MCF 10A (cell line): ENCODE results near the gene ZSCAN10. TPM values are rescaled to one million over a fixed set of nuclear protein-coding genes. Genes with fewer than 3 reads are reported as not detected.

ENCODE experiments used
- BruUV-seq: library from RNA; stranded (reverse); fragments of 400-500 nt; replicated peaks from 2 replicates; lab custom pipeline; 2021; lab: Mats Ljungman, UMichigan
- CTCF ChIA-PET: fragments of 300-600 bp; sonication (Branson Sonifier 250); formaldehyde crosslinking; extraction: SDS; loops from one replicate; lab custom pipeline; 2021; ENCODE audit warnings: antibody characterized with exemption, inconsistent platforms; lab: Yijun Ruan, JAX
- POLR2A ChIA-PET: fragments of 300-600, 350-650 bp; sonication (Branson Sonifier 250); formaldehyde crosslinking; extraction: SDS; loops from one replicate; lab custom pipeline; 2020; ENCODE audit warnings: antibody characterized with exemption, inconsistent platforms; lab: Yijun Ruan, JAX
- DNase-seq: peaks from one replicate; pipeline ENCODE4 v3.0.0-alpha.2; 2018; ENCODE audit not compliant: unreplicated experiment
- H3K27ac Mint-ChIP-seq: one replicate; pipeline ENCODE4 v1.8.0; 2022; ENCODE audit warnings: mild to moderate bottlenecking, low read depth, mixed read lengths; ENCODE audit not compliant: unreplicated experiment
- H3K27me3 Mint-ChIP-seq: one replicate; pipeline ENCODE4 v1.8.0; 2022; ENCODE audit warnings: mixed read lengths; ENCODE audit not compliant: insufficient read depth, unreplicated experiment
- H3K36me3 Mint-ChIP-seq: one replicate; pipeline ENCODE4 v1.8.0; 2022; ENCODE audit warnings: mild to moderate bottlenecking, moderate library complexity, mixed read lengths; ENCODE audit not compliant: insufficient read depth, unreplicated experiment
- H3K4me1 Mint-ChIP-seq: one replicate; pipeline ENCODE4 v1.8.0; 2022; ENCODE audit warnings: mixed read lengths; ENCODE audit not compliant: insufficient read depth, unreplicated experiment
- H3K4me3 Mint-ChIP-seq: one replicate; pipeline ENCODE4 v1.8.0; 2022; ENCODE audit warnings: mild to moderate bottlenecking, moderate library complexity, mixed read lengths; ENCODE audit not compliant: unreplicated experiment
- H3K9me3 Mint-ChIP-seq: one replicate; pipeline ENCODE4 v1.8.0; 2022; ENCODE audit warnings: mixed read lengths; ENCODE audit not compliant: unreplicated experiment
- CTCF ChIP-seq: fragments of 200-600 bp; IDR thresholded peaks from one replicate; pipeline ENCODE4 v1.8.0; 2022; ENCODE audit warnings: antibody characterized with exemption, mild to moderate bottlenecking; ENCODE audit not compliant: unreplicated experiment
- intact Hi-C: fragments of 100-400 bp; cut with micrococcal nuclease; formaldehyde crosslinking; loops from 2 replicates; pipeline ENCODE4 v1.14.1; 2022
- total RNA-seq: library from RNA; stranded (reverse); gene quantifications from 2 replicates; pipeline ENCODE4 v1.2.3, GENCODE V29; 2022

ZSCAN10 gene
- total RNA-seq, 1 experiment from 2014 or later, result 0.49 TPM

- Mint-ChIP-seq H3K9me3 (no peaks in the 10 kb centered on the region), H3K27ac (peak within 1 kb of the TSS; percentile 95), H3K36me3 (peaks cover 31% of the 10 kb centered on the region), H3K27me3 (no peaks in the 10 kb centered on the region), H3K4me1 (peaks cover 4% of the 10 kb centered on the region), H3K4me3 (peak within 1 kb of the TSS; percentile 93)
- CTCF ChIA-PET, result interaction anchor here (0.6 to 9.1 kb wide), 11 partner anchors 10 to 110 kb away, joined by 3 to 75 read pairs (median 4); partner anchors contain the start of gene ZNF205
- BruUV-seq, result TSS peak; percentile 74
- TF ChIP-seq CTCF, result no peak
- DNase-seq, result peak; percentile 99
- intact Hi-C loops, result no loop called here
- POLR2A ChIA-PET, result interaction anchor here (0.6 to 3.8 kb wide), 41 partner anchors 9 to 1801 kb away, joined by 3 to 105 read pairs (median 5); partner anchors contain the start of genes HCFC1R1, IL32, NAA60 and THOC6
Measured at GRCh38 chr16:3134338-3135125, 35.4 kb upstream of the ZSCAN10 start, which contains the start of gene ZNF213. Gene ZNF213 (plus strand): TSS chr16:3135029. CDS start chr16:3137281, 2,252 bp downstream.

- Mint-ChIP-seq H3K27ac (peak overlapping the region; percentile 95), H3K4me1 (peaks cover 11% of the 10 kb centered on the region), H3K27me3 (no peaks in the 10 kb centered on the region), H3K9me3 (no peaks in the 10 kb centered on the region), H3K36me3 (peaks cover 30% of the 10 kb centered on the region), H3K4me3 (peak overlapping the region; percentile 93)
- intact Hi-C loops, result no loop called here
- no peak for DNase-seq
- ChIA-PET POLR2A (interaction anchor here (0.7 to 3.8 kb wide), 24 partner anchors 8 to 1427 kb away, joined by 3 to 105 read pairs (median 7); partner anchors contain the start of genes HCFC1R1, THOC6, TNFRSF12A and ZNF174), CTCF (interaction anchor here (0.6 to 9.1 kb wide), 6 partner anchors 9 to 109 kb away, joined by 4 to 75 read pairs (median 8); partner anchors contain the start of gene ZNF205)
- no peak for TF ChIP-seq CTCF
- no TSS peak for BruUV-seq
Measured at GRCh38 chr16:3133844-3134243, 34.8 kb upstream of the ZSCAN10 start.

GRCh38 chr16:3131755-3132377 lies 32.8 kb upstream of the ZSCAN10 start:
- Mint-ChIP-seq H3K9me3 (no peaks in the 10 kb centered on the region), H3K4me1 (peaks cover 16% of the 10 kb centered on the region), H3K27me3 (no peaks in the 10 kb centered on the region), H3K27ac (no peak overlapping the region), H3K36me3 (peaks cover 36% of the 10 kb centered on the region), H3K4me3 (no peak overlapping the region)
- no TSS peak for BruUV-seq
- DNase-seq, result peak; percentile 60
- ChIA-PET CTCF (interaction anchor here (0.6 to 9.1 kb wide), 19 partner anchors 9 to 366 kb away, joined by 3 to 75 read pairs (median 4); partner anchors contain the start of genes ZNF205 and ZSCAN10), POLR2A (interaction anchor here (0.5 to 1.9 kb wide), 4 partner anchors 19 to 1692 kb away, joined by 3 to 7 read pairs (median 4); no protein-coding TSS in a partner anchor)
- intact Hi-C loops, result loop anchor here (1.0 kb wide), 2 partner anchors 18 to 34 kb away; no protein-coding TSS in a partner anchor
- peak; percentile 56 for TF ChIP-seq CTCF
